ENCODE measurements around the gene SUGCT.

DNA sequence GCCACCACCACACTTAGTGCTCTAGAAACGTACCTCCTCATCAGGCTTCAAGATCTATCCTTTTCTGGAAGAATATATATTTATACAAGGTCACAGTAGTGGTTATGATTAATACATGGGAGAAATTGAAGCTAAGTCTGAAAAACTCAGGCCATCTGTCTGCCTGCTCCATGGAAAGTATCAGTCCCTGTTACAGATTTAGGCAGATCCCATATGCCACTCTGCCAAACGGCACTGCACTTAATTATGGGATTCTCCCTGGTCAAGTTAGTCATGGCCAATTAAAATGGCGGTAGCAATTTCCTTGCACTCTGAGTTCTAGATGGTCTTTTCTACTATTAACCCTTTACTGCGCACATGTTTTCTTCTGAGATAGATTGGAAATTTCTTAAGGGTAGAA is 740.0 kb downstream of the SUGCT start:
- TF ChIP-seq CTCF (IDR thresholded peaks at IDR 0.05) (no peak), POLR2A (IDR thresholded peaks at IDR 0.05) (no peak)
